ENCODE data around the gene VOPP1. TPM values are rescaled to one million over a fixed set of nuclear protein-coding genes. Genes with fewer than 3 reads are reported as not detected.
A peak's percentile ranks its signal among the peaks of the same experiment; 100 is the strongest.

Gene VOPP1
- total and polyA plus RNA-seq, 10 of the 15 experiments (the other 5 are each of a cell fraction or from before 2014, with no cell fraction given), result 32.8 to 206 (median 129) TPM

DNA sequence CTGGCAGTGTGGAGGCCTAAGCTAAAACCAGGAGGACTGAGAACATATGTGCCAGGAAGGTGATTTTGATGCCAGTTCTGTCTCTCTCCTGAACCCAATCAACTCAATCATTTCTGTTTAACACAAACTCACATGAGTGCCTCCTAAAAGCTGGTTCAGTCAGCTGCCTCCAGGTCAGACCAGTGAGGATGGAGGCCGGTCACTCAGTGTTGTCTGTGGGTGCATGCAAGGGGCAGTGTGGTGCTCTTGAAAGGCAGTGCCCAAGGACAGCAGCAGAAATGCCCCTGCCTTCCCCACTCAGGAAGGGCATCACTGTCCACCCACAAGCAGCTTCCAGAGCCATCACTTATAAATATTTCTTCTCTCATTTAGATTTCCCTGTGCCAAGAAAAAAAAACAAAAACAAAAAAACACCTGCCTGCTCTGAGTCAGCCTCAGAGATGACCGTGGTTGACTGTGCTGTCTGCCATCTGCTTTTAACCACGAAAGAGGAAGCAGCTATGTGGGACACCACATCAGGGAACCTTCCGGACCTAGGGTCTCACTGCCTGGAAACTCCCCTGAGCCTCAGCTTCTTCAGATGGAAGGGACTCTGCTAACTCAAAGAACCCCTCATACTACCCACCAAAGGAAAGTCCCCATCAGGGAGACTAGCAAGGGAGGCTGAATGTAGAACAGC lies 39.1 kb downstream of the VOPP1 start (continued):
- TF ChIP-seq, protein P1, sequence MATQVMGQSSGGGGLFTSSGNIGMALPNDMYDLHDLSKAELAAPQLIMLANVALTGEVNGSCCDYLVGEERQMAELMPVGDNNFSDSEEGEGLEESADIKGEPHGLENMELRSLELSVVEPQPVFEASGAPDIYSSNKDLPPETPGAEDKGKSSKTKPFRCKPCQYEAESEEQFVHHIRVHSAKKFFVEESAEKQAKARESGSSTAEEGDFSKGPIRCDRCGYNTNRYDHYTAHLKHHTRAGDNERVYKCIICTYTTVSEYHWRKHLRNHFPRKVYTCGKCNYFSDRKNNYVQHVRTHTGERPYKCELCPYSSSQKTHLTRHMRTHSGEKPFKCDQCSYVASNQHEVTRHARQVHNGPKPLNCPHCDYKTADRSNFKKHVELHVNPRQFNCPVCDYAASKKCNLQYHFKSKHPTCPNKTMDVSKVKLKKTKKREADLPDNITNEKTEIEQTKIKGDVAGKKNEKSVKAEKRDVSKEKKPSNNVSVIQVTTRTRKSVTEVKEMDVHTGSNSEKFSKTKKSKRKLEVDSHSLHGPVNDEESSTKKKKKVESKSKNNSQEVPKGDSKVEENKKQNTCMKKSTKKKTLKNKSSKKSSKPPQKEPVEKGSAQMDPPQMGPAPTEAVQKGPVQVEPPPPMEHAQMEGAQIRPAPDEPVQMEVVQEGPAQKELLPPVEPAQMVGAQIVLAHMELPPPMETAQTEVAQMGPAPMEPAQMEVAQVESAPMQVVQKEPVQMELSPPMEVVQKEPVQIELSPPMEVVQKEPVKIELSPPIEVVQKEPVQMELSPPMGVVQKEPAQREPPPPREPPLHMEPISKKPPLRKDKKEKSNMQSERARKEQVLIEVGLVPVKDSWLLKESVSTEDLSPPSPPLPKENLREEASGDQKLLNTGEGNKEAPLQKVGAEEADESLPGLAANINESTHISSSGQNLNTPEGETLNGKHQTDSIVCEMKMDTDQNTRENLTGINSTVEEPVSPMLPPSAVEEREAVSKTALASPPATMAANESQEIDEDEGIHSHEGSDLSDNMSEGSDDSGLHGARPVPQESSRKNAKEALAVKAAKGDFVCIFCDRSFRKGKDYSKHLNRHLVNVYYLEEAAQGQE (IDR thresholded peaks at IDR 0.05; ENCODE audit: low read depth, low read length), result peak; percentile 40; the same call in 1 of the 2 replicates
- no peak for TF ChIP-seq NFIC (IDR thresholded peaks at IDR 0.05; ENCODE audit: low read depth, low read length)
- TF ChIP-seq, protein P2, sequence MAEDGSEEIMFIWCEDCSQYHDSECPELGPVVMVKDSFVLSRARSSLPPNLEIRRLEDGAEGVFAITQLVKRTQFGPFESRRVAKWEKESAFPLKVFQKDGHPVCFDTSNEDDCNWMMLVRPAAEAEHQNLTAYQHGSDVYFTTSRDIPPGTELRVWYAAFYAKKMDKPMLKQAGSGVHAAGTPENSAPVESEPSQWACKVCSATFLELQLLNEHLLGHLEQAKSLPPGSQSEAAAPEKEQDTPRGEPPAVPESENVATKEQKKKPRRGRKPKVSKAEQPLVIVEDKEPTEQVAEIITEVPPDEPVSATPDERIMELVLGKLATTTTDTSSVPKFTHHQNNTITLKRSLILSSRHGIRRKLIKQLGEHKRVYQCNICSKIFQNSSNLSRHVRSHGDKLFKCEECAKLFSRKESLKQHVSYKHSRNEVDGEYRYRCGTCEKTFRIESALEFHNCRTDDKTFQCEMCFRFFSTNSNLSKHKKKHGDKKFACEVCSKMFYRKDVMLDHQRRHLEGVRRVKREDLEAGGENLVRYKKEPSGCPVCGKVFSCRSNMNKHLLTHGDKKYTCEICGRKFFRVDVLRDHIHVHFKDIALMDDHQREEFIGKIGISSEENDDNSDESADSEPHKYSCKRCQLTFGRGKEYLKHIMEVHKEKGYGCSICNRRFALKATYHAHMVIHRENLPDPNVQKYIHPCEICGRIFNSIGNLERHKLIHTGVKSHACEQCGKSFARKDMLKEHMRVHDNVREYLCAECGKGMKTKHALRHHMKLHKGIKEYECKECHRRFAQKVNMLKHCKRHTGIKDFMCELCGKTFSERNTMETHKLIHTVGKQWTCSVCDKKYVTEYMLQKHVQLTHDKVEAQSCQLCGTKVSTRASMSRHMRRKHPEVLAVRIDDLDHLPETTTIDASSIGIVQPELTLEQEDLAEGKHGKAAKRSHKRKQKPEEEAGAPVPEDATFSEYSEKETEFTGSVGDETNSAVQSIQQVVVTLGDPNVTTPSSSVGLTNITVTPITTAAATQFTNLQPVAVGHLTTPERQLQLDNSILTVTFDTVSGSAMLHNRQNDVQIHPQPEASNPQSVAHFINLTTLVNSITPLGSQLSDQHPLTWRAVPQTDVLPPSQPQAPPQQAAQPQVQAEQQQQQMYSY (CRISPR knock-in tag; IDR thresholded peaks at IDR 0.05), result no peak
- TF ChIP-seq, protein P3, sequence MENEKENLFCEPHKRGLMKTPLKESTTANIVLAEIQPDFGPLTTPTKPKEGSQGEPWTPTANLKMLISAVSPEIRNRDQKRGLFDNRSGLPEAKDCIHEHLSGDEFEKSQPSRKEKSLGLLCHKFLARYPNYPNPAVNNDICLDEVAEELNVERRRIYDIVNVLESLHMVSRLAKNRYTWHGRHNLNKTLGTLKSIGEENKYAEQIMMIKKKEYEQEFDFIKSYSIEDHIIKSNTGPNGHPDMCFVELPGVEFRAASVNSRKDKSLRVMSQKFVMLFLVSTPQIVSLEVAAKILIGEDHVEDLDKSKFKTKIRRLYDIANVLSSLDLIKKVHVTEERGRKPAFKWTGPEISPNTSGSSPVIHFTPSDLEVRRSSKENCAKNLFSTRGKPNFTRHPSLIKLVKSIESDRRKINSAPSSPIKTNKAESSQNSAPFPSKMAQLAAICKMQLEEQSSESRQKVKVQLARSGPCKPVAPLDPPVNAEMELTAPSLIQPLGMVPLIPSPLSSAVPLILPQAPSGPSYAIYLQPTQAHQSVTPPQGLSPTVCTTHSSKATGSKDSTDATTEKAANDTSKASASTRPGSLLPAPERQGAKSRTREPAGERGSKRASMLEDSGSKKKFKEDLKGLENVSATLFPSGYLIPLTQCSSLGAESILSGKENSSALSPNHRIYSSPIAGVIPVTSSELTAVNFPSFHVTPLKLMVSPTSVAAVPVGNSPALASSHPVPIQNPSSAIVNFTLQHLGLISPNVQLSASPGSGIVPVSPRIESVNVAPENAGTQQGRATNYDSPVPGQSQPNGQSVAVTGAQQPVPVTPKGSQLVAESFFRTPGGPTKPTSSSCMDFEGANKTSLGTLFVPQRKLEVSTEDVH (IDR thresholded peaks at IDR 0.05; ENCODE audit: low read depth, partially characterized antibody), result no peak
- peak; percentile 95 for TF ChIP-seq NBN (IDR thresholded peaks at IDR 0.05)
- TF ChIP-seq JUNB (IDR thresholded peaks at IDR 0.05), result peak; percentile 96
- TF ChIP-seq, protein P4, sequence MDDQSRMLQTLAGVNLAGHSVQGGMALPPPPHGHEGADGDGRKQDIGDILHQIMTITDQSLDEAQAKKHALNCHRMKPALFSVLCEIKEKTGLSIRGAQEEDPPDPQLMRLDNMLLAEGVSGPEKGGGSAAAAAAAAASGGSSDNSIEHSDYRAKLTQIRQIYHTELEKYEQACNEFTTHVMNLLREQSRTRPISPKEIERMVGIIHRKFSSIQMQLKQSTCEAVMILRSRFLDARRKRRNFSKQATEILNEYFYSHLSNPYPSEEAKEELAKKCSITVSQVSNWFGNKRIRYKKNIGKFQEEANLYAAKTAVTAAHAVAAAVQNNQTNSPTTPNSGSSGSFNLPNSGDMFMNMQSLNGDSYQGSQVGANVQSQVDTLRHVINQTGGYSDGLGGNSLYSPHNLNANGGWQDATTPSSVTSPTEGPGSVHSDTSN (IDR thresholded peaks at IDR 0.05; ENCODE audit: insufficient replicate concordance, low read depth, low read length), result peak; percentile 58
- TF ChIP-seq, protein P5, sequence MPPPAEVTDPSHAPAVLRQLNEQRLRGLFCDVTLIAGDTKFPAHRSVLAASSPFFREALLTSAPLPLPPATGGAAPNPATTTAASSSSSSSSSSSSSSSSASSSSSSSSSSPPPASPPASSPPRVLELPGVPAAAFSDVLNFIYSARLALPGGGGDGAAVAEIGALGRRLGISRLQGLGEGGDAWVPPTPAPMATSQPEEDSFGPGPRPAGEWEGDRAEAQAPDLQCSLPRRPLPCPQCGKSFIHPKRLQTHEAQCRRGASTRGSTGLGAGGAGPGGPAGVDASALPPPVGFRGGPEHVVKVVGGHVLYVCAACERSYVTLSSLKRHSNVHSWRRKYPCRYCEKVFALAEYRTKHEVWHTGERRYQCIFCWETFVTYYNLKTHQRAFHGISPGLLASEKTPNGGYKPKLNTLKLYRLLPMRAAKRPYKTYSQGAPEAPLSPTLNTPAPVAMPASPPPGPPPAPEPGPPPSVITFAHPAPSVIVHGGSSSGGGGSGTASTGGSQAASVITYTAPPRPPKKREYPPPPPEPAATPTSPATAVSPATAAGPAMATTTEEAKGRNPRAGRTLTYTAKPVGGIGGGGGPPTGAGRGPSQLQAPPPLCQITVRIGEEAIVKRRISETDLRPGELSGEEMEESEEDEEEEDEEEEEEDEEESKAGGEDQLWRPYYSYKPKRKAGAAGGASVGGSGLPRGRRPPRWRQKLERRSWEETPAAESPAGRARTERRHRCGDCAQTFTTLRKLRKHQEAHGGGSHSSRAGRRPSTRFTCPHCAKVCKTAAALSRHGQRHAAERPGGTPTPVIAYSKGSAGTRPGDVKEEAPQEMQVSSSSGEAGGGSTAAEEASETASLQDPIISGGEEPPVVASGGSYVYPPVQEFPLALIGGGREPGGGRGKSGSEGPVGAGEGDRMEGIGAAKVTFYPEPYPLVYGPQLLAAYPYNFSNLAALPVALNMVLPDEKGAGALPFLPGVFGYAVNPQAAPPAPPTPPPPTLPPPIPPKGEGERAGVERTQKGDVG (CRISPR knock-in tag; IDR thresholded peaks at IDR 0.05), result no peak
- TF ChIP-seq, protein P6, sequence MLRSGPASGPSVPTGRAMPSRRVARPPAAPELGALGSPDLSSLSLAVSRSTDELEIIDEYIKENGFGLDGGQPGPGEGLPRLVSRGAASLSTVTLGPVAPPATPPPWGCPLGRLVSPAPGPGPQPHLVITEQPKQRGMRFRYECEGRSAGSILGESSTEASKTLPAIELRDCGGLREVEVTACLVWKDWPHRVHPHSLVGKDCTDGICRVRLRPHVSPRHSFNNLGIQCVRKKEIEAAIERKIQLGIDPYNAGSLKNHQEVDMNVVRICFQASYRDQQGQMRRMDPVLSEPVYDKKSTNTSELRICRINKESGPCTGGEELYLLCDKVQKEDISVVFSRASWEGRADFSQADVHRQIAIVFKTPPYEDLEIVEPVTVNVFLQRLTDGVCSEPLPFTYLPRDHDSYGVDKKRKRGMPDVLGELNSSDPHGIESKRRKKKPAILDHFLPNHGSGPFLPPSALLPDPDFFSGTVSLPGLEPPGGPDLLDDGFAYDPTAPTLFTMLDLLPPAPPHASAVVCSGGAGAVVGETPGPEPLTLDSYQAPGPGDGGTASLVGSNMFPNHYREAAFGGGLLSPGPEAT (IDR thresholded peaks at IDR 0.05; ENCODE audit: low read depth), result peak; percentile 100
- TF ChIP-seq TBL1XR1 (IDR thresholded peaks at IDR 0.05; ENCODE audit: low read depth, low read length), result peak; percentile 99
- no peak for TF ChIP-seq KDM1A (IDR thresholded peaks at IDR 0.05; ENCODE audit: borderline replicate concordance)
